DOHH2 (cell line): ENCODE data around the gene NXT1.

Source experiments
- H3F3A ChIP-seq: fragments of 200-600 bp; sonication (generic), shearing (Covaris generic); 2 replicates; pipeline ENCODE4 v1.6.0; 2016; ENCODE audit warnings: antibody characterized with exemption, mild to moderate bottlenecking; ENCODE audit not compliant: control insufficient read depth, insufficient read depth
- H3K27ac ChIP-seq: fragments of 200-600 bp; sonication (generic); 2 replicates; pipeline ENCODE4 v1.5.1; 2014; ENCODE audit warnings: low read depth, mild to moderate bottlenecking, low read length, moderate library complexity
- H3K27me3 ChIP-seq: fragments of 200-600 bp; sonication (generic); 2 replicates; pipeline ENCODE4 v1.6.1; 2014; ENCODE audit warnings: mild to moderate bottlenecking, low read length, mixed read lengths; ENCODE audit not compliant: control insufficient read depth
- H3K36me3 ChIP-seq: fragments of 200-600 bp; sonication (generic); 2 replicates; pipeline ENCODE4 v1.6.1; 2014; ENCODE audit warnings: mild to moderate bottlenecking, low read length, moderate library complexity, mixed read lengths; ENCODE audit not compliant: control insufficient read depth
- H3K4me1 ChIP-seq: fragments of 200-600 bp; sonication (generic); 2 replicates; pipeline ENCODE4 v1.6.1; 2014; ENCODE audit warnings: mild to moderate bottlenecking, low read length, mixed read lengths; ENCODE audit not compliant: control insufficient read depth
- H3K4me2 ChIP-seq: fragments of 200-600 bp; sonication (generic); 2 replicates; pipeline ENCODE4 v1.6.0; 2014; ENCODE audit warnings: mild to moderate bottlenecking, low read length, moderate library complexity
- H3K4me3 ChIP-seq: fragments of 200-600 bp; sonication (generic); 2 replicates; pipeline ENCODE4 v1.5.1; 2014; ENCODE audit warnings: mild to moderate bottlenecking, low read length, mixed read lengths
- H3K79me2 ChIP-seq: fragments of 200-600 bp; sonication (generic); 2 replicates; pipeline ENCODE4 v1.6.1; 2014; ENCODE audit warnings: mild to moderate bottlenecking, low read length, mixed read lengths; ENCODE audit not compliant: control insufficient read depth
- H3K9me2 ChIP-seq: fragments of 200-600 bp; sonication (generic); replicated peaks from 2 replicates; pipeline ENCODE4 v1.6.1; 2014; ENCODE audit warnings: mild to moderate bottlenecking, low read length, mixed read lengths; ENCODE audit not compliant: control insufficient read depth
- H3K9me3 ChIP-seq: fragments of 200-600 bp; sonication (generic); 2 replicates; pipeline ENCODE4 v1.6.1; 2014; ENCODE audit warnings: antibody characterized with exemption, low read length, mixed read lengths; ENCODE audit not compliant: control insufficient read depth, insufficient read depth
- H4K20me1 ChIP-seq: fragments of 200-600 bp; sonication (generic); 2 replicates; pipeline ENCODE4 v1.6.0; 2014; ENCODE audit warnings: low read depth, mild to moderate bottlenecking, antibody characterized with exemption, low read length, moderate library complexity; ENCODE audit not compliant: control insufficient read depth, insufficient read depth
- EZH2phosphoT487 ChIP-seq: fragments of 200-600 bp; sonication (generic); IDR thresholded peaks from 2 replicates; pipeline ENCODE4 v1.6.1; 2017; ENCODE audit warnings: borderline replicate concordance, mild to moderate bottlenecking, antibody characterized with exemption, low read length, moderate library complexity, mixed read lengths
- TF ChIP-seq, protein P1 (sequence below): fragments of 200-600 bp; sonication (generic); IDR thresholded peaks from one replicate; pipeline ENCODE4 v1.5.1; 2014; ENCODE audit warnings: antibody characterized with exemption, mild to moderate bottlenecking, low read depth, low read length; ENCODE audit not compliant: poor library complexity, severe bottlenecking

The NXT1 gene

DNA sequence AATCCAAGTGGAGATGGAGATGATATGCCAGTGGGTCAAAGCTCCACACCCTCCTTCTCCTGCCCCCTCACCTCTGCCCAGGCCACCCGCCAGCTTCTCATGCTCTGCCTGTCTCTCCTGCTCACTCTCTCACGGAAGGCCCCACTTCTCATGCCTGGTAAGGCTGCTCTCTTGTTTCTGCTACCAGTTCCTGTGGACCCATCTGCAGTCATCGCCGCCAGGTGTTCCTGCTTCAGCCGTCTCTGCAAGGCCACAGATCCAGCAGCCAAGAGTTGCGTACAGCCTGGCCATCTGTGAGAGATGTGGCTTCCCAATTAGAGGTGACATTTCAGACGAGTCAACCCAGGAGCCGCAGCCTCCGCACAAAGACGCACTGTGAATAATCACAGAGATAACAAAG lies 40.8 kb upstream of the NXT1 start:
- TF ChIP-seq, protein P1, sequence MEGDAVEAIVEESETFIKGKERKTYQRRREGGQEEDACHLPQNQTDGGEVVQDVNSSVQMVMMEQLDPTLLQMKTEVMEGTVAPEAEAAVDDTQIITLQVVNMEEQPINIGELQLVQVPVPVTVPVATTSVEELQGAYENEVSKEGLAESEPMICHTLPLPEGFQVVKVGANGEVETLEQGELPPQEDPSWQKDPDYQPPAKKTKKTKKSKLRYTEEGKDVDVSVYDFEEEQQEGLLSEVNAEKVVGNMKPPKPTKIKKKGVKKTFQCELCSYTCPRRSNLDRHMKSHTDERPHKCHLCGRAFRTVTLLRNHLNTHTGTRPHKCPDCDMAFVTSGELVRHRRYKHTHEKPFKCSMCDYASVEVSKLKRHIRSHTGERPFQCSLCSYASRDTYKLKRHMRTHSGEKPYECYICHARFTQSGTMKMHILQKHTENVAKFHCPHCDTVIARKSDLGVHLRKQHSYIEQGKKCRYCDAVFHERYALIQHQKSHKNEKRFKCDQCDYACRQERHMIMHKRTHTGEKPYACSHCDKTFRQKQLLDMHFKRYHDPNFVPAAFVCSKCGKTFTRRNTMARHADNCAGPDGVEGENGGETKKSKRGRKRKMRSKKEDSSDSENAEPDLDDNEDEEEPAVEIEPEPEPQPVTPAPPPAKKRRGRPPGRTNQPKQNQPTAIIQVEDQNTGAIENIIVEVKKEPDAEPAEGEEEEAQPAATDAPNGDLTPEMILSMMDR: no peak
- TF ChIP-seq EZH2phosphoT487: no peak
- H3F3A ChIP-seq: no peaks in the 10 kb centered on the region
- H3K27me3 ChIP-seq: no peaks in the 10 kb centered on the region
- no peaks in the 10 kb centered on the region for H3K36me3 ChIP-seq
- H3K9me2 ChIP-seq: no peaks in the 10 kb centered on the region
- H3K9me3 ChIP-seq: no peaks in the 10 kb centered on the region
- H3K4me2 ChIP-seq: no peak overlapping the region
- no peak overlapping the region for H3K4me3 ChIP-seq
- H3K4me1 ChIP-seq: no peaks in the 10 kb centered on the region
- no peaks in the 10 kb centered on the region for H3K79me2 ChIP-seq
- no peaks in the 10 kb centered on the region for H4K20me1 ChIP-seq
- no peak overlapping the region for H3K27ac ChIP-seq

DNA sequence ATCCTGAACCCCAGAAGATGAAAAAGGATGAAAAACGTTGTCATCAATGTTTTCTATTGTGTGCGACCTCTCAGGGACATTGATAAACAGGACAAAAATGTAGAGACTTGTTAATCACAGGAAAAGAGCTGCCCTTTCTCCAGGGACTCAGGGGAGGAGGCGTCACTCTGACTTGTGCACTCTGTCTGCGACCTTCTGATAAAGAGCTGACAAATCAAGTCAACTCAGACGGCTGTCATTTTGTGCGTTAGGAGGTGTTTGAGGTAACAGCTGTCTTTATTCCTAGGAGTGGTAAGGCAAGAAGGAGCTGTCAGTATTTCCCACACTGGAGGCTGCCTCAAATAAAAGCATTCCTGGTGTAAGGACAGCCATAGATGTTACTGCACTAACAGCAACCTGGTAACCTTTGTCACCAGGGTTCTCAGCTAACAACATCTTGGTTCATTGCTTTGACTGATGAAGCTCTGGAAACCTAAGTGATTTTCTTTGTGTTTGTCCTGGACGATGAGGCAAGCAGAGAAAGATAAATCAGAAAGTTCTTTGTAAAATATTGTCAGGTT lies 38.6 kb upstream of the NXT1 start:
- Histone ChIP-seq H3K27ac (no peak overlapping the region), H3F3A (no peaks in the 10 kb centered on the region), H3K79me2 (no peaks in the 10 kb centered on the region), H3K9me3 (no peaks in the 10 kb centered on the region), H3K4me3 (no peak overlapping the region), H4K20me1 (no peaks in the 10 kb centered on the region), H3K27me3 (no peaks in the 10 kb centered on the region), H3K4me1 (no peaks in the 10 kb centered on the region), H3K4me2 (no peak overlapping the region), H3K9me2 (no peaks in the 10 kb centered on the region), H3K36me3 (no peaks in the 10 kb centered on the region)
- TF ChIP-seq, protein P1: no peak
- TF ChIP-seq EZH2phosphoT487: no peak

DNA sequence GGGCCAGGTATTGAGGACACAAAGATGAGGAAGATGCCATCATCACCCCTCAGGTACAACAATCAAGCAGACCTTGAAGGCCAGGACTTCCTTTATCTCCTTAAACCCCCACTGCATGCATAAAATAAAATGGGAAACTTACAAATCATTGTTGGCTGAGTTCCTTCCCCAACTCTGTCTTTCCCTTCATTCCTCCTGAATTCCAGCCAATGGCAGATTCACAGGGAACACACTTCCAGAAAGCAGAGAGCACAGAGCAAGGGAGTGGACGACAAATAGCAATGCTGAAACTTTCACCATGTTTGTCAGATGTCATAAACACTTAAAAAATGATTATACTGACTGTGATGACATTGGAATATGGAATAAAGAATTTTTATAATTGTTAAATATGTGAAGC lies 37.3 kb upstream of the NXT1 start:
- no peaks in the 10 kb centered on the region for H3K27me3 ChIP-seq
- H3K9me3 ChIP-seq: no peaks in the 10 kb centered on the region
- no peaks in the 10 kb centered on the region for H4K20me1 ChIP-seq
- no peaks in the 10 kb centered on the region for H3K79me2 ChIP-seq
- H3K36me3 ChIP-seq: no peaks in the 10 kb centered on the region
- no peak overlapping the region for H3K4me3 ChIP-seq
- H3K27ac ChIP-seq: no peak overlapping the region
- H3K4me1 ChIP-seq: no peaks in the 10 kb centered on the region
- no peak overlapping the region for H3K4me2 ChIP-seq
- TF ChIP-seq EZH2phosphoT487: no peak
- TF ChIP-seq, protein P1: no peak
- no peaks in the 10 kb centered on the region for H3K9me2 ChIP-seq
- H3F3A ChIP-seq: no peaks in the 10 kb centered on the region
